Retinal pigment epithelial cell (primary cell): Measurements from ENCODE around the gene XRRA1.
A peak's percentile ranks its signal among the peaks of the same experiment; 100 is the strongest.

Source experiments
- DNase-seq: peaks from one replicate; pipeline ENCODE4 v3.0.0-alpha.2; 2010; ENCODE audit warnings: low read depth
- H3K4me3 ChIP-seq: 2 replicates; pipeline ENCODE4 v1.5.1; 2011; ENCODE audit warnings: mild to moderate bottlenecking, low read length, control low read depth, moderate library complexity
- CTCF ChIP-seq: conservative IDR thresholded peaks from 2 replicates; pipeline ENCODE4 v1.5.1; 2011; ENCODE audit warnings: low read depth, low read length, control low read depth, inconsistent platforms

XRRA1 gene

DNA sequence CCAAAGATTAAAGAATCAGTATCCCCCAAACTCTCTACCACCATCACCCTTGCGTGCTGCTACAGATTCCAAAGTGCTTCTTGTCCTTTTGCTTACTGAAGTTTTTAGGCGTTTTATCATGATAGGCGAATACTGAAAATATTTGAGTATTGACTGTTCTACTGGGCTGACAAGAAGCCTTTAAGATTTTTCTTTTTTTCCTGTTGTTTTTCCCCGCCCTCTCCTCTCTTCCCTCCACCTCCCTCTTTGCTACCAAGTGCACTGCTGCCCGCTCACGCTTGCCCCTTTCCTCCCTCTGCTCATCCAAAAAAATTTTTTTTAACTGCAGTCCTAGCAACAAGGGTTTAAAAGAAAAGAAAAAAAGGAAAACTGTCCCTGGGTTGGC lies 854 bp upstream of the XRRA1 start:
- no peak for DNase-seq

DNA sequence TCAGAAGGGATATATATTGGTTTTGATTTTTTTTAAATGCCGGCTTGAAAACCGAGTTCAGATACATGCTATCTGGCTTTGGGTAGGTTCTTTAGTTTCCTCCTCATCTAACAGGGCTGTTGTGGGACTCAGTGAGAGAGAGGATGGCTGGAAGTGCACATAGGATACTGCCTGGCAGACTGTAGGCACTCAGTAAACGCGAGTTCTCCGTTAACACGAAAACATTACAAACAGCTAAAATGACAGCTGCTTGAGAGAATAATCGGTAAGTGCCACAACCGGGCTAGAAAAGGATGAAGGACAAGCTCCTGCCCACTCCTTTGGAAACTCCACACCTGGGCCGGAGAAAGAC lies 369 bp downstream of the XRRA1 start:
- no peak for TF ChIP-seq CTCF
- H3K4me3 ChIP-seq, result peak overlapping the region; percentile 100
- DNase-seq, result no peak

More for the DNA sequence above, 854 bp upstream of the XRRA1 start:
- H3K4me3 ChIP-seq, result peak overlapping the region; percentile 100
- TF ChIP-seq CTCF, result no peak

GRCh38 chr11:74942073-74942759 lies 6.7 kb downstream of the XRRA1 start:
- no peak for TF ChIP-seq CTCF

DNA sequence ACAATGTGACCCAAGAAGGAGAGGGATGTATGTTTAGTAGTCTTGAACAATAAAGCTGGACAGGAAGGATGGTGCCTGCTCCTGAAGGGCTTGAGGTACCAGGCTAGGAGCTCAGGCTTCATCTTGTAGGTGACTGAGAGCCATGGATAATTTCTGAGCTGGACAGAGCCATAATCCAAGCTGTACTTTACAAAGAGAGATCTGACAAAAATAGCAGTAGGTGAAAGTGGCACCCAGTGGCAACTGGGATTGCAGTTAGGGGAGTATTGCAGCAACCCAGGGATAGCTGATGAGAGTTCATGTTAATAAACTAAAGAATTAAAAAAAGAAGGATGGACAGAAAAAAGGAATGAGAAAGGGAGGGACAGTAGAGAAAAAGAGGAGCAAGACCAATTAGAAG lies 7.4 kb downstream of the XRRA1 start:
- no peak for DNase-seq
- H3K4me3 ChIP-seq, result no peak overlapping the region
- TF ChIP-seq CTCF, result no peak

More at GRCh38 chr11:74942073-74942759, 6.7 kb downstream of the XRRA1 start:
- H3K4me3 ChIP-seq, result no peak overlapping the region
- DNase-seq, result no peak

- no peak for TF ChIP-seq CTCF
- no peak for DNase-seq
- H3K4me3 ChIP-seq, result no peak overlapping the region
Measured at GRCh38 chr11:74937696-74938475, 11.0 kb downstream of the XRRA1 start.

- no peak for DNase-seq
- TF ChIP-seq CTCF, result no peak
- H3K4me3 ChIP-seq, result no peak overlapping the region
Measured at GRCh38 chr11:74936976-74937375, 11.9 kb downstream of the XRRA1 start.

- H3K4me3 ChIP-seq, result no peak overlapping the region
- DNase-seq, result no peak
- no peak for TF ChIP-seq CTCF
Measured at GRCh38 chr11:74936087-74936486, 12.8 kb downstream of the XRRA1 start.
